HCT116 (cell line): Measurements from ENCODE around the gene TBC1D19. TPM values are rescaled to one million over a fixed set of nuclear protein-coding genes. Genes with fewer than 3 reads are reported as not detected.

Source experiments
- ATAC-seq: fragments of 200-7000 bp; cut with Tn5 transposase; 2 replicates; pipeline ENCODE4 v1.9.1; 2020; ENCODE audit warnings: mild to moderate bottlenecking, moderate library complexity
- BruUV-seq: library from RNA; stranded (reverse); fragments of 400-500 nt; replicated peaks from 2 replicates; lab custom pipeline; 2021; lab: Mats Ljungman, UMichigan
- CTCF ChIA-PET: fragments of 300-600 bp; sonication (Branson Sonifier 250); formaldehyde crosslinking; loops from one replicate; lab custom pipeline; 2021; ENCODE audit warnings: antibody characterized with exemption; lab: Charles Lee
- POLR2A ChIA-PET: fragments of 300-600, 350-600 bp; sonication (Branson Sonifier 250); formaldehyde crosslinking; loops from one replicate; lab custom pipeline; 2021; ENCODE audit warnings: antibody characterized with exemption; lab: Charles Lee
- RAD21 ChIA-PET, 2 experiments: fragments of 300-600 bp; sonication (Branson Sonifier 250); formaldehyde crosslinking; loops; one replicate each; lab custom pipeline; 2023; ENCODE audit warnings: low total read pairs in 2 of 2; ENCODE audit not compliant: uncharacterized antibody in 2 of 2, unreplicated experiment in 2 of 2, low non-redundant PET in 1 of 2; lab: Charles Lee
- DNase-seq: peaks from one replicate; pipeline ENCODE4 v3.0.0-alpha.2; 2010; ENCODE audit warnings: low read depth, low spot score
- H2AFZ ChIP-seq: fragments of 200-600 bp; shearing (Covaris generic), sonication (generic); 2 replicates; pipeline ENCODE4 v1.6.1; 2017; ENCODE audit warnings: low read depth, mixed run types, mixed read lengths, antibody characterized with exemption, low read length; ENCODE audit not compliant: poor library complexity, severe bottlenecking
- H3K27ac ChIP-seq: 2 replicates; pipeline ENCODE4 v1.5.1; 2012; ENCODE audit warnings: low read depth, low read length
- H3K27me3 ChIP-seq: fragments of 200-600 bp; sonication (generic); 2 replicates; pipeline ENCODE4 v1.6.1; 2016; ENCODE audit warnings: mixed run types, low read length, mixed read lengths; ENCODE audit not compliant: insufficient read depth
- H3K36me3 ChIP-seq, 2 experiments: fragments of 200-500 bp in 1 of 2; fragments of 200-600 bp in 1 of 2; sonication (Bioruptor generic) in 1 of 2; sonication (generic) in 1 of 2; 2 replicates each; pipeline versions ENCODE4 v1.5.1 to v1.6.1; 2014 to 2016; ENCODE audit warnings: low read length in 2 of 2, inconsistent platforms in 1 of 2, mixed read lengths in 1 of 2, mixed run types in 1 of 2; ENCODE audit not compliant: insufficient read depth in 2 of 2, control insufficient read depth in 1 of 2
- H3K4me1 ChIP-seq, 2 experiments: fragments of 200-600 bp in 1 of 2; sonication (generic) in 1 of 2; 2 replicates each; pipeline versions ENCODE4 v1.5.1 to v1.6.1; 2012 to 2017; ENCODE audit warnings: low read length in 2 of 2, inconsistent platforms in 1 of 2, mild to moderate bottlenecking in 1 of 2, mixed read lengths in 1 of 2, mixed run types in 1 of 2, moderate library complexity in 1 of 2; ENCODE audit not compliant: insufficient read depth in 2 of 2, control insufficient read depth in 1 of 2
- H3K4me2 ChIP-seq: fragments of 200-600 bp; sonication (generic); 2 replicates; pipeline ENCODE4 v1.6.1; 2017; ENCODE audit warnings: mixed run types, low read length, mixed read lengths
- H3K4me3 ChIP-seq, 2 experiments: fragments of 200-600 bp in 1 of 2; sonication (generic) in 1 of 2; replicated peaks in 1 of 2; 2 replicates each; pipeline ENCODE4 v1.5.1; 2011 to 2016; ENCODE audit warnings: low read length in 2 of 2, control low read depth in 1 of 2, low read depth in 1 of 2, mild to moderate bottlenecking in 1 of 2, mixed read lengths in 1 of 2, mixed run types in 1 of 2
- H3K79me2 ChIP-seq: fragments of 200-600 bp; sonication (generic); 2 replicates; pipeline ENCODE4 v1.6.1; 2017; ENCODE audit warnings: mild to moderate bottlenecking, mixed run types, low read length, moderate library complexity, mixed read lengths; ENCODE audit not compliant: insufficient read depth
- H3K9ac ChIP-seq: fragments of 200-600 bp; sonication (generic); 2 replicates; pipeline ENCODE4 v1.6.1; 2016; ENCODE audit warnings: low read length, mixed read lengths
- H3K9me2 ChIP-seq: fragments of 200-600 bp; sonication (generic), shearing (Covaris generic); 2 replicates; pipeline ENCODE4 v1.6.1; 2017; ENCODE audit warnings: mixed run types, mild to moderate bottlenecking, moderate library complexity; ENCODE audit not compliant: insufficient read depth
- H3K9me3 ChIP-seq, 2 experiments: fragments of 200-500 bp in 1 of 2; fragments of 200-600 bp in 1 of 2; sonication (Bioruptor generic) in 1 of 2; sonication (generic) in 1 of 2; 2 replicates each; pipeline ENCODE4 v1.6.1; 2014 to 2017; ENCODE audit warnings: low read length in 2 of 2, mixed read lengths in 2 of 2, inconsistent platforms in 1 of 2, low read depth in 1 of 2, mild to moderate bottlenecking in 1 of 2, mixed run types in 1 of 2, moderate library complexity in 1 of 2; ENCODE audit not compliant: control insufficient read depth in 1 of 2, insufficient read depth in 1 of 2
- H4K20me1 ChIP-seq: fragments of 200-600 bp; sonication (generic), shearing (Covaris generic); 2 replicates; pipeline ENCODE4 v1.6.1; 2017; ENCODE audit warnings: mixed run types, mild to moderate bottlenecking, moderate library complexity; ENCODE audit not compliant: insufficient read depth
- ATF3 ChIP-seq: IDR thresholded peaks from 2 replicates; pipeline ENCODE4 v1.6.1; 2012
- CBX3 ChIP-seq: IDR thresholded peaks from 2 replicates; pipeline ENCODE4 v1.6.1; 2012; ENCODE audit warnings: low read depth
- CTCF ChIP-seq, 3 experiments: fragments of 200-600 bp in 1 of 3; sonication (generic) in 1 of 3; IDR thresholded peaks in 2 of 3; conservative IDR thresholded peaks in 1 of 3; 2 replicates each; pipeline ENCODE4 v1.5.1; 2012 to 2017; ENCODE audit warnings: low read depth in 2 of 3, low read length in 2 of 3, antibody characterized with exemption in 1 of 3, borderline replicate concordance in 1 of 3, control low read depth in 1 of 3, mild to moderate bottlenecking in 1 of 3, mixed read lengths in 1 of 3, mixed run types in 1 of 3, moderate library complexity in 1 of 3; ENCODE audit not compliant: insufficient read depth in 1 of 3
- EGR1 ChIP-seq: IDR thresholded peaks from 2 replicates; pipeline ENCODE4 v1.6.1; 2012; ENCODE audit warnings: low read depth
- ELF1 ChIP-seq: IDR thresholded peaks from 2 replicates; pipeline ENCODE4 v1.6.1; 2012; ENCODE audit warnings: low read depth, borderline replicate concordance
- EZH2 ChIP-seq: fragments of 200-600 bp; sonication (generic); IDR thresholded peaks from 2 replicates; pipeline ENCODE4 v1.6.1; 2017; ENCODE audit warnings: antibody characterized with exemption, mixed run types
- FOSL1 ChIP-seq: IDR thresholded peaks from 2 replicates; pipeline ENCODE4 v1.6.1; 2012; ENCODE audit warnings: low read depth
- POLR2A ChIP-seq: IDR thresholded peaks from 2 replicates; pipeline ENCODE4 v1.7.0; 2011; ENCODE audit warnings: borderline replicate concordance; ENCODE audit not compliant: insufficient read depth, insufficient read length; ENCODE audit errors: extremely low read depth
- RAD21 ChIP-seq: IDR thresholded peaks from 2 replicates; pipeline ENCODE4 v1.6.1; 2012; ENCODE audit warnings: low read depth, mild to moderate bottlenecking
- REST ChIP-seq: IDR thresholded peaks from 2 replicates; pipeline ENCODE4 v1.6.1; 2012; ENCODE audit warnings: low read depth
- SP1 ChIP-seq: IDR thresholded peaks from 2 replicates; pipeline ENCODE4 v1.6.1; 2012; ENCODE audit warnings: low read depth
- SRF ChIP-seq: IDR thresholded peaks from 2 replicates; pipeline ENCODE4 v1.6.1; 2012; ENCODE audit warnings: low read depth
- YY1 ChIP-seq: IDR thresholded peaks from 2 replicates; pipeline ENCODE4 v1.6.1; 2011; ENCODE audit warnings: low read length, low read depth, moderate library complexity, mild to moderate bottlenecking; ENCODE audit not compliant: insufficient replicate concordance; ENCODE audit errors: extremely low read depth
- ZFX ChIP-seq: fragments of 450-650 bp; IDR thresholded peaks from 2 replicates; pipeline ENCODE4 v1.6.1; 2017
- intact Hi-C: fragments of 100-400 bp; cut with micrococcal nuclease; formaldehyde crosslinking; loops from 2 replicates; pipeline ENCODE4 v1.10.0; 2022
- total RNA-seq: library from RNA; stranded (reverse); gene quantifications from one replicate; pipeline ENCODE4 v1.2.1, GENCODE V29; 2021; ENCODE audit not compliant: unreplicated experiment

The TBC1D19 gene
- total RNA-seq, 1 experiment from 2014 or later: 25.4 TPM

- peak; percentile 41; the same call in 1 of the 2 replicates for TF ChIP-seq ELF1
- no peak for TF ChIP-seq YY1
- TF ChIP-seq EGR1: peak; percentile 50; the same call in 1 of the 2 replicates
- no peak for TF ChIP-seq POLR2A
Measured at GRCh38 chr4:26568446-26568994, 15.4 kb upstream of the TBC1D19 start (continued).

- peak overlapping the region; percentile 55 for H2AFZ ChIP-seq
- H3K36me3 ChIP-seq: no peaks in the 10 kb centered on the region
- H3K9me3 ChIP-seq: no peaks in the 10 kb centered on the region
- POLR2A ChIA-PET: interaction anchor here (4.9 kb wide), 1 partner anchor 14 kb away, joined by 39 read pairs; the partner anchor contains the start of gene TBC1D19
- intact Hi-C loops: no loop called here
- RAD21 ChIA-PET: no interaction called here
- no peaks in the 10 kb centered on the region for H4K20me1 ChIP-seq
- no peak overlapping the region for H3K4me3 ChIP-seq
- H3K4me1 ChIP-seq: peaks cover 57 to 72% of the 10 kb centered on the region in 2 experiments
- no peak for ATAC-seq
- H3K27me3 ChIP-seq: no peaks in the 10 kb centered on the region
- no peak overlapping the region for H3K4me2 ChIP-seq
- no peak for TF ChIP-seq SP1
- no peak for TF ChIP-seq CBX3
- no peak for TF ChIP-seq REST
- no peak for TF ChIP-seq ZFX
- TF ChIP-seq POLR2A: no peak
- no peak for TF ChIP-seq SRF
- no peak for TF ChIP-seq RAD21
- no peak for TF ChIP-seq FOSL1
- no peak for TF ChIP-seq ATF3
- TF ChIP-seq EZH2: no peak
- TF ChIP-seq CTCF (IDR thresholded peaks at IDR 0.05 in 2 of 3, conservative IDR thresholded peaks at IDR 0.05 in 1 of 3; ENCODE audit: borderline replicate concordance in 1 of 3, insufficient read depth in 1 of 3, low read depth in 2 of 3, low read length in 2 of 3): no peak
- no peak for TF ChIP-seq YY1
- TF ChIP-seq, all 23 proteins: peak for 0
- DNase-seq: no peak
- CTCF ChIA-PET: interaction anchor here (1.0 kb wide), 1 partner anchor 13 kb away, joined by 3 read pairs; the partner anchor contains the start of gene TBC1D19
- Histone ChIP-seq H3K27ac (no peak overlapping the region), H3K9ac (no peak overlapping the region), H3K9me2 (no peaks in the 10 kb centered on the region), H3K79me2 (no peaks in the 10 kb centered on the region)
- no TSS peak for BruUV-seq
Measured at GRCh38 chr4:26570596-26570995, 13.3 kb upstream of the TBC1D19 start.
